Tibial artery (tissue), 4 donors: Measurements from ENCODE around the gene DNAH11.
"Not testable (repeated sequence)": the region's sequence is repeated elsewhere in the genome, so short reads cannot be mapped to it uniquely, and the experiment has no call there.

Source experiments
- DNase-seq, 2 donors: peaks; one replicate each; pipeline ENCODE4 v3.0.0-alpha.2; 2019
- H3K27ac ChIP-seq, 2 donors: fragments of 200-600 bp; sonication (generic) in 1 of 2; 1 replicate in 1 of 2; 2 replicates in 1 of 2; pipeline ENCODE4 v1.5.1; 2018 to 2019; ENCODE audit warnings: mild to moderate bottlenecking in 1 of 2
- H3K27me3 ChIP-seq, 2 donors: fragments of 200-600 bp; sonication (generic) in 1 of 2; one replicate each; pipeline versions ENCODE4 v1.5.1 to v1.6.0; 2016 to 2019
- H3K36me3 ChIP-seq, 3 donors: fragments of 200-600 bp; sonication (generic) in 2 of 3; one replicate each; pipeline ENCODE4 v1.5.1; 2016 to 2019; ENCODE audit warnings: mild to moderate bottlenecking in 2 of 3
- H3K4me1 ChIP-seq, 4 donors: fragments of 200-600 bp; sonication (generic) in 2 of 4; 1 replicate in 3 of 4; 2 replicates in 1 of 4; pipeline ENCODE4 v1.5.1; 2016 to 2019
- H3K4me3 ChIP-seq, 2 donors: fragments of 200-600 bp; sonication (generic) in 1 of 2; 1 replicate in 1 of 2; 2 replicates in 1 of 2; pipeline ENCODE4 v1.5.1; 2018 to 2019; ENCODE audit warnings: mild to moderate bottlenecking in 2 of 2
- H3K9me3 ChIP-seq, 3 donors: fragments of 200-600 bp; sonication (generic) in 1 of 3; one replicate each; pipeline ENCODE4 v1.5.1; 2016 to 2019
- CTCF ChIP-seq, 2 experiments: fragments of 200-600 bp in 1 of 2; fragments of 450-650 bp in 1 of 2; IDR thresholded peaks; one replicate each; pipeline ENCODE4 v1.5.1; 2017 to 2019; ENCODE audit warnings: antibody characterized with exemption in 2 of 2, mild to moderate bottlenecking in 1 of 2, moderate library complexity in 1 of 2
- intact Hi-C: fragments of 100-400 bp; cut with DNase I; formaldehyde crosslinking; loops from one replicate; pipeline ENCODE4 v1.15.0; 2023; ENCODE audit warnings: low total_unique reads

The DNAH11 gene

GRCh38 chr7:21671859-21672258 lies 129.0 kb downstream of the DNAH11 start:
- Histone ChIP-seq H3K27me3 (no peaks in the 10 kb centered on the region), H3K36me3 (no peaks in the 10 kb centered on the region), H3K4me3 (no peak overlapping the region), H3K27ac (no peak overlapping the region), H3K4me1 (no peaks in the 10 kb centered on the region), H3K9me3 (no peaks in the 10 kb centered on the region)
- no peak for TF ChIP-seq CTCF (IDR thresholded peaks at IDR 0.05)
- intact Hi-C loops = no loop called here
- DNase-seq = no peak

- no peaks in the 10 kb centered on the region for H3K4me1 ChIP-seq
- no peak overlapping the region for H3K4me3 ChIP-seq
- H3K27ac ChIP-seq = no peak overlapping the region
- peaks cover 0 to 4% (median 0%) of the 10 kb centered on the region in 3 donors for H3K9me3 ChIP-seq
- H3K36me3 ChIP-seq = no peaks in the 10 kb centered on the region
- TF ChIP-seq CTCF (IDR thresholded peaks at IDR 0.05) = no peak
- no peaks in the 10 kb centered on the region for H3K27me3 ChIP-seq
- intact Hi-C loops = no loop called here
- DNase-seq = no peak
These were observed 132.4 kb downstream of the DNAH11 start for GRCh38 chr7:21675255-21675654.

- intact Hi-C loops = no loop called here
- Histone ChIP-seq H3K27ac (no peak overlapping the region), H3K36me3 (no peaks in the 10 kb centered on the region), H3K4me3 (no peak overlapping the region), H3K4me1 (no peaks in the 10 kb centered on the region), H3K27me3 (no peaks in the 10 kb centered on the region), H3K9me3 (no peaks in the 10 kb centered on the region)
- TF ChIP-seq CTCF (IDR thresholded peaks at IDR 0.05) = no peak
- no peak for DNase-seq
These were observed 147.9 kb downstream of the DNAH11 start for GRCh38 chr7:21690705-21691104.

GRCh38 chr7:21691146-21691545 lies 148.3 kb downstream of the DNAH11 start:
- H3K4me3 ChIP-seq, intact Hi-C loops, H3K27ac ChIP-seq, H3K36me3 ChIP-seq, H3K4me1 ChIP-seq, H3K9me3 ChIP-seq, H3K27me3 ChIP-seq, DNase-seq: not testable (repeated sequence)

- intact Hi-C loops, H3K36me3 ChIP-seq, H3K4me3 ChIP-seq, H3K27me3 ChIP-seq, H3K4me1 ChIP-seq, H3K9me3 ChIP-seq, DNase-seq, H3K27ac ChIP-seq: not testable (repeated sequence)
These were observed 157.7 kb downstream of the DNAH11 start for GRCh38 chr7:21700587-21700986.

GRCh38 chr7:21702303-21702702 lies 159.5 kb downstream of the DNAH11 start:
- Histone ChIP-seq H3K4me1 (no peaks in the 10 kb centered on the region), H3K36me3 (no peaks in the 10 kb centered on the region), H3K27me3 (no peaks in the 10 kb centered on the region), H3K4me3 (no peak overlapping the region), H3K9me3 (no peaks in the 10 kb centered on the region), H3K27ac (no peak overlapping the region)
- intact Hi-C loops = no loop called here
- DNase-seq = no peak
- no peak for TF ChIP-seq CTCF (IDR thresholded peaks at IDR 0.05)

- Histone ChIP-seq H3K27me3 (no peaks in the 10 kb centered on the region), H3K4me3 (no peak overlapping the region), H3K27ac (no peak overlapping the region), H3K4me1 (no peaks in the 10 kb centered on the region), H3K9me3 (no peaks in the 10 kb centered on the region), H3K36me3 (no peaks in the 10 kb centered on the region)
- TF ChIP-seq CTCF (IDR thresholded peaks at IDR 0.05) = no peak
- intact Hi-C loops = no loop called here
- no peak for DNase-seq
These were observed 161.5 kb downstream of the DNAH11 start for GRCh38 chr7:21704359-21704758.
